Upper lobe of left lung (tissue), 6 donors: Measurements from ENCODE around the gene KCNJ6. TPM values are rescaled to one million over a fixed set of nuclear protein-coding genes. Genes with fewer than 3 reads are reported as not detected.

ENCODE experiments used
- ATAC-seq, 2 donors: fragments of 200-7000 bp; cut with Tn5 transposase; one replicate each; pipeline ENCODE4 v1.9.1; 2022; ENCODE audit warnings: mild to moderate bottlenecking in 2 of 2, moderate library complexity in 2 of 2; ENCODE audit not compliant: low FRiP score in 2 of 2
- DNase-seq, 2 donors: peaks; one replicate each; pipeline ENCODE4 v3.0.0-alpha.2; 2019 to 2020
- H3K27ac ChIP-seq, 4 donors: fragments of 200-600 bp; sonication (generic); one replicate each; pipeline ENCODE4 v1.5.1; 2016 to 2019
- H3K27me3 ChIP-seq, 4 donors: fragments of 200-600 bp; sonication (generic); one replicate each; pipeline ENCODE4 v1.5.1; 2017 to 2019
- H3K36me3 ChIP-seq, 4 donors: fragments of 200-600 bp; sonication (generic); one replicate each; pipeline ENCODE4 v1.5.1; 2016 to 2019
- H3K4me1 ChIP-seq, 4 donors: fragments of 200-600 bp; sonication (generic); one replicate each; pipeline ENCODE4 v1.5.1; 2018 to 2019
- H3K4me3 ChIP-seq, 4 donors: fragments of 200-600 bp; sonication (generic); one replicate each; pipeline ENCODE4 v1.5.1; 2017 to 2019; ENCODE audit warnings: mild to moderate bottlenecking in 2 of 4, moderate library complexity in 1 of 4
- H3K9me3 ChIP-seq, 4 donors: fragments of 200-600 bp; sonication (generic); one replicate each; pipeline ENCODE4 v1.5.1; 2018 to 2019
- CTCF ChIP-seq, 6 experiments: fragments of 450-650 bp in 4 of 6; fragments of 200-600 bp in 2 of 6; sonication (generic) in 2 of 6; IDR thresholded peaks; one replicate each; pipeline ENCODE4 v1.5.1; 2016 to 2019; ENCODE audit warnings: antibody characterized with exemption in 6 of 6
- EP300 ChIP-seq, 4 donors: sonication (generic); formaldehyde crosslinking; IDR thresholded peaks; one replicate each; pipeline ENCODE4 v1.5.1; 2017; ENCODE audit warnings: antibody characterized with exemption in 4 of 4, control low read depth in 2 of 4
- POLR2A ChIP-seq, 4 donors: fragments of 450-650 bp; IDR thresholded peaks; one replicate each; pipeline ENCODE4 v1.5.1; 2016 to 2017; ENCODE audit warnings: antibody characterized with exemption in 4 of 4, mild to moderate bottlenecking in 2 of 4
- POLR2AphosphoS5 ChIP-seq, 2 donors: sonication (generic); formaldehyde crosslinking; IDR thresholded peaks; one replicate each; pipeline ENCODE4 v1.5.1; 2017; ENCODE audit warnings: antibody characterized with exemption in 2 of 2
- WGBS, 2 donors: methylation state at CpG; one replicate each; pipeline ENCODE4 v1.1.5; 2017 to 2018; 5-methylcytosine and 5-hydroxymethylcytosine counted together
- total RNA-seq, 6 donors: library from RNA; depleted of rRNA in 4 of 6; stranded (reverse); fragments of >200 nt in 4 of 6; gene quantifications; one replicate each; pipeline versions ENCODE4 v1.1.0 to v1.2.1, GENCODE V29; 2016 to 2021
- donor health status: DM: no; HTN: no; CAD: no; lungs with moderate emphysema.
- donor health status: DM: no; HTN: yes; CAD: no; lungs with severe emphysema.

The KCNJ6 gene
- total RNA-seq, 6 donors from 2014 or later: 0.06 to 0.15 TPM; not detected in 4

- peak in 1 of 2 donors; percentile 32 for DNase-seq
- Histone ChIP-seq H3K27me3 (no peaks in the 10 kb centered on the region), H3K4me1 (peaks cover 0 to 3% (median 0%) of the 10 kb centered on the region in 4 donors), H3K36me3 (no peaks in the 10 kb centered on the region), H3K4me3 (no peak overlapping the region), H3K9me3 (no peaks in the 10 kb centered on the region), H3K27ac (no peak overlapping the region)
- peak in 1 of 2 donors; percentile 61 for ATAC-seq
- TF ChIP-seq POLR2A (IDR thresholded peaks at IDR 0.05) (no peak), CTCF (IDR thresholded peaks at IDR 0.05) (no peak), POLR2AphosphoS5 (IDR thresholded peaks at IDR 0.05) (no peak), EP300 (IDR thresholded peaks at IDR 0.05) (no peak)
- 36 to 42% methylated on average over 2 of the region's 2 CpGs for WGBS, 2 donors
Observed at GRCh38 chr21:37862536-37862935, 53.7 kb downstream of the KCNJ6 start.

- H3K9me3 ChIP-seq: no peaks in the 10 kb centered on the region
- WGBS, 2 donors: 92 to 97% methylated on average over 1 to 2 of the region's 2 CpGs
- no peaks in the 10 kb centered on the region for H3K36me3 ChIP-seq
- ATAC-seq (no peak), DNase-seq (no peak)
- TF ChIP-seq CTCF (IDR thresholded peaks at IDR 0.05): no peak
- TF ChIP-seq POLR2AphosphoS5 (IDR thresholded peaks at IDR 0.05): no peak
- no peak for TF ChIP-seq EP300 (IDR thresholded peaks at IDR 0.05)
- no peak for TF ChIP-seq POLR2A (IDR thresholded peaks at IDR 0.05)
- H3K27me3 ChIP-seq: no peaks in the 10 kb centered on the region
- H3K4me3 ChIP-seq: no peak overlapping the region
- no peak overlapping the region for H3K27ac ChIP-seq
- peaks cover 0 to 3% (median 0%) of the 10 kb centered on the region in 4 donors for H3K4me1 ChIP-seq
Observed at GRCh38 chr21:37861561-37861960, 54.7 kb downstream of the KCNJ6 start.

- Histone ChIP-seq H3K9me3 (no peaks in the 10 kb centered on the region), H3K27ac (no peak overlapping the region), H3K4me1 (peaks cover 0 to 3% (median 0%) of the 10 kb centered on the region in 4 donors), H3K4me3 (no peak overlapping the region), H3K27me3 (no peaks in the 10 kb centered on the region), H3K36me3 (no peaks in the 10 kb centered on the region)
- no peak for TF ChIP-seq POLR2A (IDR thresholded peaks at IDR 0.05)
- TF ChIP-seq POLR2AphosphoS5 (IDR thresholded peaks at IDR 0.05): no peak
- TF ChIP-seq EP300 (IDR thresholded peaks at IDR 0.05): no peak
- no peak for TF ChIP-seq CTCF (IDR thresholded peaks at IDR 0.05)
- no peak for DNase-seq
- no peak for ATAC-seq
- 59 to 92% methylated on average over 2 of the region's 2 CpGs for WGBS, 2 donors
Observed at GRCh38 chr21:37860416-37860815, 55.8 kb downstream of the KCNJ6 start.

GRCh38 chr21:37855647-37856625 is 60.3 kb downstream of the KCNJ6 start:
- Histone ChIP-seq H3K4me3 (no peak overlapping the region), H3K36me3 (no peaks in the 10 kb centered on the region), H3K27ac (peak overlapping the region in 1 of 4 donors; percentile 32), H3K9me3 (no peaks in the 10 kb centered on the region), H3K4me1 (no peaks in the 10 kb centered on the region), H3K27me3 (no peaks in the 10 kb centered on the region)
- DNase-seq (no peak), ATAC-seq (no peak)
- WGBS, 2 donors: 54 to 56% methylated on average over 8 of the region's 8 CpGs
- TF ChIP-seq EP300 (IDR thresholded peaks at IDR 0.05) (no peak), POLR2AphosphoS5 (IDR thresholded peaks at IDR 0.05) (no peak), CTCF (IDR thresholded peaks at IDR 0.05) (no peak), POLR2A (IDR thresholded peaks at IDR 0.05) (no peak)
